Stimulated activated naive CD8-positive, alpha-beta T cell treated with anti-CD3 and anti-CD28 coated beads, Interleukin-15, amount 100 ng/mL, for 72 hours (primary cell): Measurements from ENCODE around the gene MREG.

Source experiments
- ATAC-seq: fragments of 150-1000 bp; cut with Tn5 transposase; 2 replicates; pipeline ENCODE4 v1.10.0; 2021; ENCODE audit warnings: mild to moderate bottlenecking, moderate library complexity
- DNase-seq, 2 donors: peaks; one replicate each; pipeline ENCODE4 v3.0.0; 2021 to 2022
- H3K27ac Mint-ChIP-seq, 2 donors: one replicate each; pipeline ENCODE4 v1.8.0; 2022; ENCODE audit warnings: mild to moderate bottlenecking in 2 of 2, mixed read lengths in 2 of 2, moderate library complexity in 2 of 2
- H3K27me3 Mint-ChIP-seq: one replicate; pipeline ENCODE4 v1.8.0; 2022; ENCODE audit warnings: mixed read lengths
- H3K4me1 Mint-ChIP-seq: one replicate; pipeline ENCODE4 v1.8.0; 2022; ENCODE audit warnings: mild to moderate bottlenecking, mixed read lengths
- H3K4me3 Mint-ChIP-seq, 2 donors: one replicate each; pipeline ENCODE4 v1.8.0; 2022; ENCODE audit warnings: mild to moderate bottlenecking in 2 of 2, mixed read lengths in 2 of 2, moderate library complexity in 1 of 2
- H3K9me3 Mint-ChIP-seq, 2 donors: one replicate each; pipeline ENCODE4 v1.8.0; 2022; ENCODE audit warnings: mixed read lengths in 2 of 2

Gene MREG

GRCh38 chr2:215912299-215912842 lies 101.0 kb downstream of the MREG start:
- ATAC-seq (no peak), DNase-seq (no peak)
- Mint-ChIP-seq H3K27me3 (peaks cover 7% of the 10 kb centered on the region), H3K27ac (no peak overlapping the region), H3K4me1 (peaks cover 5% of the 10 kb centered on the region), H3K9me3 (no peaks in the 10 kb centered on the region), H3K4me3 (no peak overlapping the region)

- DNase-seq = no peak
- no peak overlapping the region for H3K4me3 Mint-ChIP-seq
- no peak overlapping the region for H3K27ac Mint-ChIP-seq
- no peaks in the 10 kb centered on the region for H3K9me3 Mint-ChIP-seq
- H3K4me1 Mint-ChIP-seq = peaks cover 5% of the 10 kb centered on the region
- H3K27me3 Mint-ChIP-seq = peaks cover 7% of the 10 kb centered on the region
- no peak for ATAC-seq
These were observed 101.9 kb downstream of the MREG start for GRCh38 chr2:215911301-215912085.

- DNase-seq = no peak
These were observed 103.2 kb downstream of the MREG start for GRCh38 chr2:215910180-215910579.

GRCh38 chr2:215907147-215907546 lies 106.2 kb downstream of the MREG start:
- H3K27me3 Mint-ChIP-seq = peaks cover 8% of the 10 kb centered on the region
- ATAC-seq (no peak), DNase-seq (no peak)
- H3K4me3 Mint-ChIP-seq = no peak overlapping the region
- no peak overlapping the region for H3K27ac Mint-ChIP-seq
- H3K4me1 Mint-ChIP-seq = no peaks in the 10 kb centered on the region
- H3K9me3 Mint-ChIP-seq = no peaks in the 10 kb centered on the region

More at GRCh38 chr2:215910180-215910579, 103.2 kb downstream of the MREG start:
- peaks cover 2% of the 10 kb centered on the region for H3K27me3 Mint-ChIP-seq
- H3K27ac Mint-ChIP-seq = no peak overlapping the region
- H3K9me3 Mint-ChIP-seq = no peaks in the 10 kb centered on the region
- no peak overlapping the region for H3K4me3 Mint-ChIP-seq
- H3K4me1 Mint-ChIP-seq = peaks cover under 1% of the 10 kb centered on the region
- ATAC-seq = no peak

GRCh38 chr2:215906458-215906857 lies 106.9 kb downstream of the MREG start:
- H3K27me3 Mint-ChIP-seq = peaks cover 8% of the 10 kb centered on the region
- no peak for ATAC-seq

GRCh38 chr2:215905691-215906090 lies 107.7 kb downstream of the MREG start:
- no peak overlapping the region for H3K4me3 Mint-ChIP-seq
- no peaks in the 10 kb centered on the region for H3K4me1 Mint-ChIP-seq
- peaks cover 8% of the 10 kb centered on the region for H3K27me3 Mint-ChIP-seq
- ATAC-seq (no peak), DNase-seq (no peak)
- no peaks in the 10 kb centered on the region for H3K9me3 Mint-ChIP-seq
- no peak overlapping the region for H3K27ac Mint-ChIP-seq

More at GRCh38 chr2:215906458-215906857, 106.9 kb downstream of the MREG start:
- H3K27ac Mint-ChIP-seq = no peak overlapping the region
- H3K4me1 Mint-ChIP-seq = no peaks in the 10 kb centered on the region
- no peaks in the 10 kb centered on the region for H3K9me3 Mint-ChIP-seq
- DNase-seq = no peak
- H3K4me3 Mint-ChIP-seq = no peak overlapping the region

- no peak overlapping the region for H3K27ac Mint-ChIP-seq
These were observed 109.2 kb downstream of the MREG start for GRCh38 chr2:215904101-215904500.

GRCh38 chr2:215903203-215903602 lies 110.1 kb downstream of the MREG start:
- ATAC-seq (no peak), DNase-seq (no peak)

More at GRCh38 chr2:215904101-215904500, 109.2 kb downstream of the MREG start:
- H3K27me3 Mint-ChIP-seq = peaks cover 8% of the 10 kb centered on the region
- no peaks in the 10 kb centered on the region for H3K4me1 Mint-ChIP-seq
- ATAC-seq (no peak), DNase-seq (no peak)
- H3K9me3 Mint-ChIP-seq = no peaks in the 10 kb centered on the region
- H3K4me3 Mint-ChIP-seq = no peak overlapping the region

GRCh38 chr2:215901796-215902195 lies 111.6 kb downstream of the MREG start:
- Mint-ChIP-seq H3K9me3 (no peaks in the 10 kb centered on the region), H3K4me1 (no peaks in the 10 kb centered on the region), H3K4me3 (no peak overlapping the region), H3K27me3 (peaks cover 14% of the 10 kb centered on the region), H3K27ac (no peak overlapping the region)
- DNase-seq (no peak), ATAC-seq (no peak)

More at GRCh38 chr2:215903203-215903602, 110.1 kb downstream of the MREG start:
- H3K4me3 Mint-ChIP-seq = no peak overlapping the region
- no peak overlapping the region for H3K27ac Mint-ChIP-seq
- H3K27me3 Mint-ChIP-seq = peaks cover 9% of the 10 kb centered on the region
- H3K4me1 Mint-ChIP-seq = no peaks in the 10 kb centered on the region
- no peaks in the 10 kb centered on the region for H3K9me3 Mint-ChIP-seq

GRCh38 chr2:215900843-215901242 lies 112.5 kb downstream of the MREG start:
- DNase-seq (no peak), ATAC-seq (no peak)
- no peaks in the 10 kb centered on the region for H3K9me3 Mint-ChIP-seq
- peak overlapping the region in 1 of 2 donors; percentile 18 for H3K4me3 Mint-ChIP-seq
- no peak overlapping the region for H3K27ac Mint-ChIP-seq
- no peaks in the 10 kb centered on the region for H3K4me1 Mint-ChIP-seq
- peaks cover 14% of the 10 kb centered on the region for H3K27me3 Mint-ChIP-seq

GRCh38 chr2:215900203-215900611 lies 113.1 kb downstream of the MREG start:
- ATAC-seq (no peak), DNase-seq (no peak)
- Mint-ChIP-seq H3K4me3 (no peak overlapping the region), H3K4me1 (no peaks in the 10 kb centered on the region), H3K9me3 (no peaks in the 10 kb centered on the region), H3K27me3 (peaks cover 14% of the 10 kb centered on the region), H3K27ac (no peak overlapping the region)

GRCh38 chr2:215899141-215900074 lies 113.9 kb downstream of the MREG start:
- ATAC-seq = no peak
- Mint-ChIP-seq H3K27me3 (peaks cover 14% of the 10 kb centered on the region), H3K9me3 (no peaks in the 10 kb centered on the region), H3K27ac (no peak overlapping the region), H3K4me1 (no peaks in the 10 kb centered on the region), H3K4me3 (no peak overlapping the region)
- no peak for DNase-seq

- Mint-ChIP-seq H3K27ac (no peak overlapping the region), H3K9me3 (no peaks in the 10 kb centered on the region), H3K27me3 (peaks cover 20% of the 10 kb centered on the region), H3K4me3 (no peak overlapping the region), H3K4me1 (no peaks in the 10 kb centered on the region)
- DNase-seq (no peak), ATAC-seq (no peak)
These were observed 115.0 kb downstream of the MREG start for GRCh38 chr2:215898363-215898762.

GRCh38 chr2:215896921-215897320 lies 116.4 kb downstream of the MREG start:
- Mint-ChIP-seq H3K27me3 (peaks cover 13% of the 10 kb centered on the region), H3K4me3 (no peak overlapping the region), H3K27ac (no peak overlapping the region), H3K9me3 (no peaks in the 10 kb centered on the region), H3K4me1 (no peaks in the 10 kb centered on the region)
- no peak for DNase-seq
- no peak for ATAC-seq

- no peak for DNase-seq
- no peaks in the 10 kb centered on the region for H3K9me3 Mint-ChIP-seq
- no peak overlapping the region for H3K27ac Mint-ChIP-seq
- no peaks in the 10 kb centered on the region for H3K4me1 Mint-ChIP-seq
- H3K4me3 Mint-ChIP-seq = no peak overlapping the region
- peaks cover 13% of the 10 kb centered on the region for H3K27me3 Mint-ChIP-seq
- ATAC-seq = no peak
These were observed 118.0 kb downstream of the MREG start for GRCh38 chr2:215895330-215895729.
